ENCODE data around the gene RHOT2.
A peak's percentile ranks its signal among the peaks of the same experiment; 100 is the strongest.

The RHOT2 gene

GRCh38 chr16:671353-672131 lies 3.6 kb downstream of the RHOT2 start:
- DNase-seq: no peak

GRCh38 chr16:672371-672770 lies 4.4 kb downstream of the RHOT2 start:
- no peak for DNase-seq

GRCh38 chr16:672851-673250 lies 4.9 kb downstream of the RHOT2 start:
- DNase-seq: no peak

GRCh38 chr16:673399-673991 lies 5.6 kb downstream of the RHOT2 start:
- DNase-seq: no peak

GRCh38 chr16:674214-674881 lies 6.4 kb downstream of the RHOT2 start:
- DNase-seq: no peak

GRCh38 chr16:674968-675883 lies 7.3 kb downstream of the RHOT2 start, which contains the start of gene RHBDL1:
TSS of gene RHBDL1 (plus strand) at chr16:675671. CDS start at chr16:675791, 120 bp downstream.
- no peak for DNase-seq

GRCh38 chr16:675884-676564 lies 8.1 kb downstream of the RHOT2 start:
- DNase-seq: no peak

GRCh38 chr16:676565-676902 lies 8.6 kb downstream of the RHOT2 start:
- DNase-seq: no peak

- no peak for DNase-seq
Measured at GRCh38 chr16:676913-677312, 9.0 kb downstream of the RHOT2 start.

- no peak for DNase-seq
Measured at GRCh38 chr16:677316-678190, 9.6 kb downstream of the RHOT2 start.

GRCh38 chr16:678209-678857 lies 10.4 kb downstream of the RHOT2 start:
- no peak for DNase-seq

- DNase-seq: peak; percentile 47 to 50
Measured at GRCh38 chr16:678858-679813, 11.2 kb downstream of the RHOT2 start.

- peak; percentile 91 to 93 for DNase-seq
Measured at GRCh38 chr16:679814-680624, 12.1 kb downstream of the RHOT2 start, which contains the start of gene STUB1. TSS of gene STUB1 (plus strand) at chr16:680410. CDS start at chr16:680526, 116 bp downstream.

GRCh38 chr16:680625-680945 lies 12.7 kb downstream of the RHOT2 start:
- DNase-seq: no peak

- DNase-seq: no peak
Measured at GRCh38 chr16:680967-681745, 13.2 kb downstream of the RHOT2 start.

- no peak for DNase-seq
Measured at GRCh38 chr16:681746-682427, 14.0 kb downstream of the RHOT2 start.

Data from activated CD4-positive, alpha-beta T cell treated with anti-CD3 and anti-CD28 coated beads for 4 hours (primary cell).